ENCODE data around the gene SEMA5A.

Gene SEMA5A

DNA sequence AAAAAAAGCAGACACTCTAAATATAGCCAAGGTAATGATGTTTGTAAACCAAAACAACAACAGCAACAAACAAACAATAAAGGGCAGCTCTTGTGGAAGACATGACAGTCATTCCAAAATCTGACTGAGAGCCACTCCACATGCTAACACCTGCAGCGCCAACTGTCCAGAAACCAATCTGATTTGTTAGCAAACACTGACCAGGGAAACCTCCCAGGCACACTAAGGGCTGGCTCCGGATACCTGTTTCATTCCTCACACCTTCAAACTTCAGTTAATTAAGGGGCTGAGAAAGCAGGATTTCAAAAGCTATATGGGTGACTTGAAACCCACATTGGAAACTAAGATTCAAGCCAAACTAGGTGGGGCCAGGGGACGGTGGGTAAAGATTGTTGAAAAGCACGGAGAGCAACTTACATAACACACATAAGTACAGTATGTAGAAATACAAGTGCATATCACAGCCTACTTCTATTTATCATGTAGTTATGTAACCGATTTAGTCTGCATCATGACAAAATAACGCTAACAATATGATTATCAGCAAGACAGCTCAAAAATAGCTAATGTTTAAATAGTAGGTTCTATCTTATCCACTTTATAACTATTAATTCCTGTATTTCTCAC lies 203.6 kb downstream of the SEMA5A start:
- TF ChIP-seq, protein P1, sequence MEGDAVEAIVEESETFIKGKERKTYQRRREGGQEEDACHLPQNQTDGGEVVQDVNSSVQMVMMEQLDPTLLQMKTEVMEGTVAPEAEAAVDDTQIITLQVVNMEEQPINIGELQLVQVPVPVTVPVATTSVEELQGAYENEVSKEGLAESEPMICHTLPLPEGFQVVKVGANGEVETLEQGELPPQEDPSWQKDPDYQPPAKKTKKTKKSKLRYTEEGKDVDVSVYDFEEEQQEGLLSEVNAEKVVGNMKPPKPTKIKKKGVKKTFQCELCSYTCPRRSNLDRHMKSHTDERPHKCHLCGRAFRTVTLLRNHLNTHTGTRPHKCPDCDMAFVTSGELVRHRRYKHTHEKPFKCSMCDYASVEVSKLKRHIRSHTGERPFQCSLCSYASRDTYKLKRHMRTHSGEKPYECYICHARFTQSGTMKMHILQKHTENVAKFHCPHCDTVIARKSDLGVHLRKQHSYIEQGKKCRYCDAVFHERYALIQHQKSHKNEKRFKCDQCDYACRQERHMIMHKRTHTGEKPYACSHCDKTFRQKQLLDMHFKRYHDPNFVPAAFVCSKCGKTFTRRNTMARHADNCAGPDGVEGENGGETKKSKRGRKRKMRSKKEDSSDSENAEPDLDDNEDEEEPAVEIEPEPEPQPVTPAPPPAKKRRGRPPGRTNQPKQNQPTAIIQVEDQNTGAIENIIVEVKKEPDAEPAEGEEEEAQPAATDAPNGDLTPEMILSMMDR (IDR thresholded peaks at IDR 0.05; ENCODE audit: control extremely low read depth, extremely low read depth, low read depth, missing control alignments), result no peak
- DNase-seq (ENCODE audit: extremely low spot score), result no peak
- CTCF ChIA-PET, result interaction anchor here (1.1 to 2.4 kb wide), 9 partner anchors 11 to 201 kb away, joined by 3 to 7 read pairs (median 5); no protein-coding TSS in a partner anchor
- POLR2A ChIA-PET, result no interaction called here

DNA sequence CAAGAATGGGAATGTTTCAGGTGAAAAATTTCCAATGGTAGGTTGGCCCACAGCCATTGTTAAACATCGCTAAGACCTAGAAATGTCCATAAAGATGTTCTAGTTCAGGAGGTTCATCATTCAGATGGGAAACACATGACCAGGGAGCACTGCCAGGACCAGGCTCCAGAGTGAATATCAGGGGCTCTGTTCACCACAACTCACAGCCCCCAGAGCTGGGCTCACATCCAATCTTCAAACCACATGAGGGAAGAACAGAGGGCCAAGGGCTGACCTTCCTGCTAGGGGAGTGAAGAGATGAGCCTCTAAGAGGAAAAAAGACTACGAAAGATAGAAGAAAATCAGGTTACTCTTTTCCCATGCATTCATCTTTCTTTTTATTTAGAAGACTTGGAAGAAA lies 205.8 kb downstream of the SEMA5A start:
- ChIA-PET POLR2A (no interaction called here), CTCF (interaction anchor here (2.1 kb wide), 1 partner anchor 11 kb away, joined by 4 read pairs; no protein-coding TSS in a partner anchor)
- DNase-seq (ENCODE audit: extremely low spot score), result no peak
- TF ChIP-seq, protein P1 (IDR thresholded peaks at IDR 0.05; ENCODE audit: control extremely low read depth, extremely low read depth, low read depth, missing control alignments), result no peak

GRCh38 chr5:9339206-9339818 lies 206.6 kb downstream of the SEMA5A start:
- DNase-seq (ENCODE audit: extremely low spot score), result no peak
- ChIA-PET CTCF (interaction anchor here (1.1 to 2.1 kb wide), 3 partner anchors 11 to 22 kb away, joined by 3 to 5 read pairs (median 4); no protein-coding TSS in a partner anchor), POLR2A (no interaction called here)
- TF ChIP-seq, protein P1 (IDR thresholded peaks at IDR 0.05; ENCODE audit: control extremely low read depth, extremely low read depth, low read depth, missing control alignments), result no peak

DNA sequence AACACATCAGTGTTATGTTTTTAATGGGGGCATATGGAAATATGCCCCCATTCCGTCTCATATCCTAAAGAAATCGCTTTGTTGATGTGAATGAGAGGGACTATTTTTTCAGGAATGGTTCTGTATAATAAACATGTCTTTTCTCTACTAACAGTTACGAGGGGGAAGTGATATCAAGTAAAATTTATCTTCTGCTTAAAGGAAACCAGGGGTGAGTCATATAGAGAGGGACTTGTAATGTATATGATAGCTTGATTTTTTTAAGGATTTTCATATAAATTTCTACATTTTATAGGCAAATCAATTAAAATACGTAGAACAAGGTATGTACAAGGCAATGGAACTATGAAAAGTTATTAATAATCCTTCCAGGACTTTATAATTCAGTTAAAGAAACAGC lies 207.1 kb downstream of the SEMA5A start:
- ChIA-PET CTCF (interaction anchor here (1.1 to 2.1 kb wide), 3 partner anchors 10 to 23 kb away, joined by 3 to 5 read pairs (median 4); no protein-coding TSS in a partner anchor), POLR2A (no interaction called here)
- TF ChIP-seq, protein P1 (IDR thresholded peaks at IDR 0.05; ENCODE audit: control extremely low read depth, extremely low read depth, low read depth, missing control alignments), result no peak
- DNase-seq (ENCODE audit: extremely low spot score), result no peak

DNA sequence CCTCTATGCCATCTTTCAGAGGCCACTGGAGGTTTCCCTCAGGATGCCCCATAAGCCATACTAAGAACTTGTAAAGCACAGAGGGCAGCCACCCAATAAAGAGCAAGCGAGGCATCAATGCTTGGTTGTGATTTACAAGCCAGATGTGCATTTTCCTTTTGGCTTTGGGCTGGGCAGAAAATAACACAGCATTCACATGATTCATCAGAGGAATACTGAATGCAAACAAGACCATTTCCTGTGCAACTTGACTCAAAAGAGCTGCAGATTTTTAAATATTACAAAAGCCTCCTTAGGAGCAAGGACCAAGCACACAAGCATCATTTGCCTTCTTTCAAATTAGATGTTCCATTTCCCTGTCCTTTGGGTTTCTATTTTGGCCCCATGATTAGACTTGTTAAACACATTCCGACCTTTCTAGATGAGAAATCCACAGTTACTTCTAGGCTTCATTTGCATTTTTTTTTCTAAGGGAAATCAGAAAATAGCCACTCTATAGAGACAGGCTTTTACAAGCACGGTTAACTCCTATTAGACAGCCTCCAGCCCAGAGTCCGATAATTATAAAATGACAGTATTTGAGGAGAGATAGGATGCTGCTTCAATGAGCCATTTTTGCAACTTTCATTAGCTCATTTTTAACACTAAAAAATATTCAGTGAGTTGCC lies 207.8 kb downstream of the SEMA5A start:
- TF ChIP-seq, protein P1 (IDR thresholded peaks at IDR 0.05; ENCODE audit: control extremely low read depth, extremely low read depth, low read depth, missing control alignments), result no peak
- ChIA-PET POLR2A (no interaction called here), CTCF (interaction anchor here (1.5 to 2.1 kb wide), 2 partner anchors 9 to 14 kb away, joined by 4 to 5 read pairs; no protein-coding TSS in a partner anchor)
- no peak for DNase-seq (ENCODE audit: extremely low spot score)

GRCh38 chr5:9335754-9336495 lies 209.9 kb downstream of the SEMA5A start:
- POLR2A ChIA-PET, result no interaction called here
- DNase-seq (ENCODE audit: extremely low spot score), result no peak
- CTCF ChIA-PET, result no interaction called here
- TF ChIP-seq, protein P1 (IDR thresholded peaks at IDR 0.05; ENCODE audit: control extremely low read depth, extremely low read depth, low read depth, missing control alignments), result no peak
